K562 (cell line): ENCODE data around the gene TTC9C. TPM values are rescaled to one million over a fixed set of nuclear protein-coding genes. Genes with fewer than 3 reads are reported as not detected.

Experiments used
- ARID3A ChIP-seq: IDR thresholded peaks from 2 replicates; pipeline ENCODE4 v1.6.1; 2012; ENCODE audit warnings: low read depth, low read length, improper control_type of control experiment, borderline replicate concordance
- CHD7 ChIP-seq: fragments of 200-600 bp; sonication (generic); IDR thresholded peaks from one replicate; pipeline ENCODE4 v1.6.1; 2012; ENCODE audit warnings: mild to moderate bottlenecking, low read depth, low read length, inconsistent platforms
- ELF2 ChIP-seq: fragments of 250-450 bp; sonication (Bioruptor Pico); IDR thresholded peaks from 2 replicates; pipeline ENCODE4 v1.5.0; 2021; ENCODE audit warnings: mild to moderate bottlenecking
- EP400 ChIP-seq: fragments of 450-650 bp; IDR thresholded peaks from 2 replicates; pipeline ENCODE4 v1.6.1; 2017; ENCODE audit warnings: antibody characterized with exemption, mild to moderate bottlenecking, moderate library complexity
- HNRNPK ChIP-seq: fragments of 200-400 bp; formaldehyde crosslinking; IDR thresholded peaks from one replicate; pipeline ENCODE4 v1.6.1; 2018; ENCODE audit warnings: mild to moderate bottlenecking, low read depth, low read length; ENCODE audit not compliant: poor library complexity, severe bottlenecking
- KAT2B ChIP-seq: IDR thresholded peaks from one replicate; pipeline ENCODE4 v1.6.1; 2012; ENCODE audit warnings: low read depth, mild to moderate bottlenecking, control low read depth, inconsistent platforms, low read length, moderate library complexity
- KDM1A ChIP-seq, 2 experiments: fragments of 450-650 bp; IDR thresholded peaks; 2 replicates each; pipeline ENCODE4 v1.6.1; 2016; ENCODE audit warnings: mild to moderate bottlenecking in 2 of 2
- MCM3 ChIP-seq: fragments of 450-650 bp; IDR thresholded peaks from 2 replicates; pipeline ENCODE4 v1.6.1; 2016
- NFIC ChIP-seq: fragments of 450-650 bp; IDR thresholded peaks from 2 replicates; pipeline ENCODE4 v1.6.1; 2017; ENCODE audit warnings: mild to moderate bottlenecking, inconsistent platforms
- NUFIP1 ChIP-seq: fragments of 450-650 bp; IDR thresholded peaks from 2 replicates; pipeline ENCODE4 v1.6.1; 2018; ENCODE audit not compliant: partially characterized antibody
- SP1 ChIP-seq: sonication (generic); formaldehyde crosslinking; IDR thresholded peaks from 2 replicates; pipeline ENCODE4 v1.8.1; 2022; ENCODE audit warnings: mild to moderate bottlenecking, missing genetic modification reagents
- SUPT5H ChIP-seq: fragments of 450-650 bp; IDR thresholded peaks from 2 replicates; pipeline ENCODE4 v1.6.1; 2016
- ZKSCAN1 ChIP-seq: fragments of 150-350 bp; IDR thresholded peaks from 2 replicates; pipeline ENCODE4 v1.6.1; 2016; ENCODE audit warnings: low read depth, low read length
- polyA plus RNA-seq, 8 experiments: library from polyadenylated mRNA; depleted of rRNA in 4 of 8; stranded (reverse) in 5 of 8; unstranded in 3 of 8; fragments of >200 nt; fragmentation: Nextera tagmentation in 2 of 8; fragmentation: Illumina TruSeq in 1 of 8; extraction: Ambion mirVana in 2 of 8; extraction: Trizol in 1 of 8; gene quantifications; 2 replicates each; pipeline versions ENCODE4 v1.2.1 to v1.2.3, GENCODE V29; 2011 to 2014; ENCODE audit warnings: inconsistent platforms in 1 of 8, missing spikeins in 1 of 8
- total RNA-seq, 7 experiments: library from RNA; depleted of rRNA in 6 of 7; stranded (reverse); fragments of >200 nt in 6 of 7; fragmentation: Illumina TruSeq in 2 of 7; extraction: Trizol in 2 of 7; gene quantifications; 2 replicates each; pipeline versions ENCODE4 v1.2.1 to v1.2.3, GENCODE V29; 2011 to 2021; ENCODE audit warnings: low replicate concordance in 1 of 7

The TTC9C gene
- total and polyA plus RNA-seq, 9 of the 15 experiments (the other 6 are each of a cell fraction or from before 2014, with no cell fraction given) = 32.8 to 59.0 (median 37.1) TPM

GRCh38 chr11:62728171-62728988, at the start of gene TTC9C (continued):
- TF ChIP-seq EP400 = peak; percentile 68
- TF ChIP-seq KAT2B = no peak
- peak; percentile 82 for TF ChIP-seq ELF2
- no peak for TF ChIP-seq KDM1A (IDR thresholded peaks at IDR 0.05)
- TF ChIP-seq HNRNPK = no peak
- TF ChIP-seq ARID3A = no peak
- TF ChIP-seq SP1 (CRISPR knock-in tag) = peak; percentile 68
- TF ChIP-seq NUFIP1 = no peak
- TF ChIP-seq CHD7 = no peak
- no peak for TF ChIP-seq NFIC
- TF ChIP-seq MCM3 = no peak
- peak; percentile 21; the same call in 1 of the 2 replicates for TF ChIP-seq ZKSCAN1
- peak; percentile 78 for TF ChIP-seq SUPT5H
